Measurements from ENCODE around the gene ZBTB16. TPM values are rescaled to one million over a fixed set of nuclear protein-coding genes. Genes with fewer than 3 reads are reported as not detected.

The ZBTB16 gene
- total RNA-seq, 4 donors from 2014 or later = 82.7 to 375 (median 189) TPM

- no peak for TF ChIP-seq CTCF (IDR thresholded peaks at IDR 0.05)
- no peak for DNase-seq (ENCODE audit: low spot score)
- no peak for ATAC-seq (ENCODE audit: low FRiP score)
These were observed 77.5 kb downstream of the ZBTB16 start for GRCh38 chr11:114136686-114137640.

DNA sequence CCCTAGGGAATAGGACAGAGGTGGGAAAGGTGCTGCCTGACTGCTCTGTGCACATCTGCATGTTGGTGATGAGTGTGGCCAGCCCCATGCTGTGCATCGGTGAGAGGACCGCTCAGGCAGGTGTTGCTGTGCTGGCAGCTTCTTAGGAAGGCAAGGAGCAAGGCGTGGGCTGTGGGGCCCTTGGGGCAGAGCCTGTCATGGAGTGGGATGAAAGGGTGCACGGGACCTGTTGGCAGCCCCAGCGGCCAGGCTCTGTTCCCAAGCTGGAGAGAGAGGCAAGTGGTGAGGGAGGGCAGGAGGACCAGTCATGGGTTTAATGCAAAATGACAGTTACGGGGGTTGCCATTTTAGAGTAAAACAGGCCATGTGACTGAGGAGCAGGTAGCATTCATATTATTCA is 78.3 kb downstream of the ZBTB16 start:
- no peak for TF ChIP-seq CTCF (IDR thresholded peaks at IDR 0.05)
- DNase-seq (ENCODE audit: low spot score) = no peak
- ATAC-seq (ENCODE audit: low FRiP score) = no peak

- ATAC-seq (ENCODE audit: low FRiP score) (no peak), DNase-seq (ENCODE audit: low spot score) (no peak)
- no peak for TF ChIP-seq CTCF (IDR thresholded peaks at IDR 0.05)
These were observed 78.9 kb downstream of the ZBTB16 start for GRCh38 chr11:114138411-114138810.

- TF ChIP-seq CTCF (IDR thresholded peaks at IDR 0.05) = no peak
- ATAC-seq (ENCODE audit: low FRiP score) (no peak), DNase-seq (ENCODE audit: low spot score) (no peak)
These were observed 81.3 kb downstream of the ZBTB16 start for GRCh38 chr11:114140826-114141225.

DNA sequence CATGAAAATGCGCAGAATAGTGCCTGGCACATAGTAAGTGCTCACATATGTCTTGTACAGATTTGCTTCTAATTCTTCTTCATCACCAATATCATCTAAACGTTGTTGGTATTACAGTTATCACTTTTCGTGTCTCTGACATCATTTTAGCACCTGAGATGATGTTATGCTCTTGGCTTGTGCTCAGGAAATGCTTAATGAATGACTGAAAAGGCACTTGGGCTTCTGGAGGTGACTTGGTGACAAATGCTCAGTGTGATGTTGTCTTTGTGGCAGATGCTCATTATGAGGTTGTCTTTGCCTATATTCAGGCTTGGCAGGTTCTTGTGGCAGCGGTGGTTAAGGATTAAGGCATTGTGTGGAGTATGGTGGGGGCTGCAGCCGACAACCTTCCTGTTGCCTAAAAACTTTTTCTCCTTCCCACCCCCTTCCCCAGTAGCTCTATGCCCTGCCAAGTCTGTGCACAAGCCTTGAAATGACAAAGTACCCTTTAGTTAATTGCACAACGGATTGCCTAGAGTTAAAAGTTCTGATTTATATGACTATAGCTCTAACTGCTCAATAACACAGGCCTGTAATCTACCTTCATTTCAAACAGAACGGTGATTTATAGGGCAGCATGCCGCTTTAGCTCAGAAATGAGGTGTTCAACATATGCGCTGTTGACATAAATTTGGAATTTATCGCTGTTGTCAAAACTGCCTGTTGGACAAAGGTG is 82.5 kb downstream of the ZBTB16 start:
- DNase-seq (ENCODE audit: low spot score) (no peak), ATAC-seq (ENCODE audit: low FRiP score) (no peak)
- no peak for TF ChIP-seq CTCF (IDR thresholded peaks at IDR 0.05)

GRCh38 chr11:114142707-114143106 is 83.2 kb downstream of the ZBTB16 start:
- no peak for DNase-seq (ENCODE audit: low spot score)
- no peak for TF ChIP-seq CTCF (IDR thresholded peaks at IDR 0.05)
- ATAC-seq (ENCODE audit: low FRiP score) = no peak

Data from omental fat pad (tissue), 4 donors.